HepG2 (cell line): Measurements from ENCODE around the gene USP24. TPM values are rescaled to one million over a fixed set of nuclear protein-coding genes. Genes with fewer than 3 reads are reported as not detected.

ENCODE experiments used
- AHR ChIP-seq: IDR thresholded peaks from 2 replicates; pipeline ENCODE4 v1.6.1; 2018; ENCODE audit warnings: missing genetic modification reagents, missing compliant biosample characterization
- ARID2 ChIP-seq: sonication (generic); formaldehyde crosslinking; IDR thresholded peaks from 2 replicates; pipeline ENCODE4 v1.8.1; 2022; ENCODE audit warnings: mild to moderate bottlenecking, missing genetic modification reagents, borderline replicate concordance
- ATF7 ChIP-seq, 2 experiments: fragments of 450-650 bp in 1 of 2; sonication (generic) in 1 of 2; formaldehyde crosslinking in 1 of 2; IDR thresholded peaks; 2 replicates each; pipeline versions ENCODE4 v1.4.0 to v1.6.1; 2016 to 2020; ENCODE audit warnings: antibody characterized with exemption in 1 of 2, mild to moderate bottlenecking in 1 of 2, missing genetic modification reagents in 1 of 2
- CEBPG ChIP-seq: IDR thresholded peaks from 2 replicates; pipeline ENCODE4 v1.6.1; 2016
- HOXA7 ChIP-seq: sonication (generic); formaldehyde crosslinking; IDR thresholded peaks from 2 replicates; pipeline ENCODE4 v1.8.1; 2022; ENCODE audit warnings: mild to moderate bottlenecking, missing genetic modification reagents, moderate library complexity
- ISX ChIP-seq: sonication (generic); formaldehyde crosslinking; conservative IDR thresholded peaks from 2 replicates; pipeline ENCODE4 v1.5.0; 2020; ENCODE audit warnings: missing genetic modification reagents
- MED13 ChIP-seq: sonication (generic); formaldehyde crosslinking; IDR thresholded peaks from 2 replicates; pipeline ENCODE4 v1.5.0; 2020; ENCODE audit warnings: missing genetic modification reagents
- MYPOP ChIP-seq: sonication (generic); formaldehyde crosslinking; IDR thresholded peaks from 2 replicates; pipeline ENCODE4 v1.8.1; 2023; ENCODE audit warnings: mild to moderate bottlenecking, moderate library complexity, missing genetic modification reagents
- NR2F6 ChIP-seq, 2 experiments: IDR thresholded peaks; 2 replicates each; pipeline ENCODE4 v1.6.1; 2016; ENCODE audit warnings: antibody characterized with exemption in 1 of 2, mild to moderate bottlenecking in 1 of 2
- REL ChIP-seq: sonication (generic); formaldehyde crosslinking; conservative IDR thresholded peaks from 2 replicates; pipeline ENCODE4 v1.8.0; 2022; ENCODE audit warnings: mild to moderate bottlenecking, missing genetic modification reagents, moderate library complexity
- SAFB2 ChIP-seq: sonication (generic); formaldehyde crosslinking; IDR thresholded peaks from 2 replicates; pipeline ENCODE4 v1.5.1; 2020; ENCODE audit warnings: missing genetic modification reagents, low read depth, mild to moderate bottlenecking, borderline replicate concordance
- STAT5B ChIP-seq: sonication (generic); formaldehyde crosslinking; IDR thresholded peaks from 2 replicates; pipeline ENCODE4 v1.4.0; 2020; ENCODE audit warnings: missing genetic modification reagents
- STAT6 ChIP-seq: sonication (generic); formaldehyde crosslinking; IDR thresholded peaks from 2 replicates; pipeline ENCODE4 v1.4.0; 2020; ENCODE audit warnings: missing genetic modification reagents, mild to moderate bottlenecking, borderline replicate concordance
- TOPORS ChIP-seq: sonication (generic); formaldehyde crosslinking; IDR thresholded peaks from 2 replicates; pipeline ENCODE4 v1.8.0; 2023; ENCODE audit warnings: mild to moderate bottlenecking, missing genetic modification reagents
- ZNF256 ChIP-seq: sonication (generic); formaldehyde crosslinking; conservative IDR thresholded peaks from 2 replicates; pipeline ENCODE4 v1.4.0; 2020; ENCODE audit warnings: missing genetic modification reagents
- ZNF335 ChIP-seq: sonication (generic); formaldehyde crosslinking; IDR thresholded peaks from 2 replicates; pipeline ENCODE4 v1.4.0; 2020; ENCODE audit warnings: missing genetic modification reagents
- ZNF513 ChIP-seq: sonication (generic); formaldehyde crosslinking; conservative IDR thresholded peaks from 2 replicates; pipeline ENCODE4 v1.5.0; 2020; ENCODE audit warnings: missing genetic modification reagents
- ZNF619 ChIP-seq: sonication (generic); formaldehyde crosslinking; IDR thresholded peaks from 2 replicates; pipeline ENCODE4 v1.4.0; 2020; ENCODE audit warnings: mild to moderate bottlenecking, missing genetic modification reagents
- ZNF652 ChIP-seq: IDR thresholded peaks from 2 replicates; pipeline ENCODE4 v1.6.1; 2016; ENCODE audit warnings: low read depth, borderline replicate concordance
- ZNF670 ChIP-seq: sonication (generic); formaldehyde crosslinking; IDR thresholded peaks from 2 replicates; pipeline ENCODE4 v1.8.0; 2022; ENCODE audit warnings: mild to moderate bottlenecking, missing genetic modification reagents, borderline replicate concordance
- ZNF768 ChIP-seq: sonication (generic); formaldehyde crosslinking; IDR thresholded peaks from 2 replicates; pipeline ENCODE4 v1.4.0; 2020; ENCODE audit warnings: missing genetic modification reagents
- ZSCAN5A ChIP-seq: sonication (generic); formaldehyde crosslinking; IDR thresholded peaks from 2 replicates; pipeline ENCODE4 v1.8.0; 2022; ENCODE audit warnings: mild to moderate bottlenecking, missing genetic modification reagents, borderline replicate concordance
- polyA plus RNA-seq, 8 experiments: library from polyadenylated mRNA; depleted of rRNA in 3 of 8; stranded (reverse) in 7 of 8; unstranded in 1 of 8; fragments of >200 nt; fragmentation: Illumina TruSeq in 4 of 8; extraction: Trizol in 4 of 8; gene quantifications; 2 replicates each; pipeline versions ENCODE4 v1.2.1 to v1.2.3, GENCODE V29; 2011 to 2016; ENCODE audit warnings: low read depth in 4 of 8, missing spikeins in 1 of 8, mixed read lengths in 1 of 8; ENCODE audit not compliant: insufficient read depth in 1 of 8
- total RNA-seq, 5 experiments: library from RNA; depleted of rRNA; stranded (reverse); fragments of >200 nt; fragmentation: Illumina TruSeq; extraction: Trizol; gene quantifications; 2 replicates each; pipeline ENCODE4 v1.2.3, GENCODE V29; 2016; ENCODE audit warnings: low read depth in 1 of 5

Gene USP24
- total and polyA plus RNA-seq, 2 of the 13 experiments (the other 11 are each of a cell fraction or from before 2014, with no cell fraction given): 18.8 to 47.6 TPM

GRCh38 chr1:55039342-55040082 is 175.7 kb downstream of the USP24 start, which contains the start of gene PCSK9 (continued):
- TF ChIP-seq ZNF513 (CRISPR knock-in tag) (no peak), ZNF652 (no peak), ZNF619 (no peak; the same call in 1 of the 2 replicates), ATF7 (IDR thresholded peaks at IDR 0.05) (no peak), ATF7 (CRISPR knock-in tag; IDR thresholded peaks at IDR 0.05) (no peak), ZNF768 (CRISPR knock-in tag) (peak; percentile 56), ZNF256 (CRISPR knock-in tag) (peak; percentile 60; the same call in 1 of the 2 replicates), MYPOP (CRISPR knock-in tag) (peak; percentile 53; the same call in 1 of the 2 replicates), REL (CRISPR knock-in tag) (peak; percentile 83; the same call in 1 of the 2 replicates), ZNF670 (CRISPR knock-in tag) (no peak; the same call in 1 of the 2 replicates), HOXA7 (CRISPR knock-in tag) (no peak), ZNF335 (CRISPR knock-in tag) (0 out of 2 replicates have a peak, but pooled peaks have one; percentile 28), SAFB2 (CRISPR knock-in tag) (0 out of 2 replicates have a peak, but pooled peaks have one; percentile 22), STAT5B (CRISPR knock-in tag) (no peak), AHR (CRISPR knock-in tag) (no peak), NR2F6 (IDR thresholded peaks at IDR 0.05) (no peak), NR2F6 (CRISPR knock-in tag; IDR thresholded peaks at IDR 0.05) (no peak), TOPORS (peak; percentile 99), ZSCAN5A (peak; percentile 90; the same call in 1 of the 2 replicates), ISX (CRISPR knock-in tag) (0 out of 2 replicates have a peak, but pooled peaks have one; percentile 87), STAT6 (CRISPR knock-in tag) (no peak), ARID2 (CRISPR knock-in tag) (peak; percentile 90; the same call in 1 of the 2 replicates), CEBPG (CRISPR knock-in tag) (0 out of 2 replicates have a peak, but pooled peaks have one; percentile 18), MED13 (CRISPR knock-in tag) (peak; percentile 93)
